ENCODE results near the gene KRTAP5-11. TPM values are rescaled to one million over a fixed set of nuclear protein-coding genes. Genes with fewer than 3 reads are reported as not detected.
"Not testable (repeated sequence)": the region's sequence is repeated elsewhere in the genome, so short reads cannot be mapped to it uniquely, and the experiment has no call there.

KRTAP5-11 gene
- total RNA-seq, 1 experiment from 2014 or later, result not detected

DNA sequence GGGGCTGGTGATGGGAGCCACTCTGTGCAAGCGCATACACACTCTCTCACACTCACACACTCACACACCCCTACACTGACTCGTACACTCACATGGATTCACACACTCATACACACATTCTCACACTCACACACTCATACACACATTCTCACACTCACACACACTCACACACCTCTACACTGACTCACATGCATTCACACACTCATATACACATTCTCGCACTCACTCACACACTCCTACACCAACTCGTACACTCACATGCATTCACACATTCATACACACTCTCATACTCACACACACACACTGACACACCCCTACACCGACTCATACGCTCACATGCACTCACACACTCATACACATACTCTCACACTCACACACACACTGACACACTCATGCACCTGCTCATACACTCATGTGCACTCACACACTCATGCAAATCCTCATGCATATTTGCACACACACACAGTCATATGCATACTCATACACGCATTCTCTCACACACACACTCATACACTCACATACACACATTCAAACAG is 5.1 kb downstream of the KRTAP5-11 start:
- Mint-ChIP-seq H3K27ac (ENCODE audit: unreplicated experiment) (no peak overlapping the region), H3K9me3 (ENCODE audit: unreplicated experiment) (no peaks in the 10 kb centered on the region), H3K27me3 (ENCODE audit: insufficient read depth, unreplicated experiment) (peaks cover 2% of the 10 kb centered on the region), H3K4me3 (ENCODE audit: unreplicated experiment) (no peak overlapping the region), H3K36me3 (ENCODE audit: insufficient read depth, unreplicated experiment) (no peaks in the 10 kb centered on the region), H3K4me1 (ENCODE audit: low read depth, unreplicated experiment) (peaks cover 7% of the 10 kb centered on the region)
- TF ChIP-seq, protein P1, sequence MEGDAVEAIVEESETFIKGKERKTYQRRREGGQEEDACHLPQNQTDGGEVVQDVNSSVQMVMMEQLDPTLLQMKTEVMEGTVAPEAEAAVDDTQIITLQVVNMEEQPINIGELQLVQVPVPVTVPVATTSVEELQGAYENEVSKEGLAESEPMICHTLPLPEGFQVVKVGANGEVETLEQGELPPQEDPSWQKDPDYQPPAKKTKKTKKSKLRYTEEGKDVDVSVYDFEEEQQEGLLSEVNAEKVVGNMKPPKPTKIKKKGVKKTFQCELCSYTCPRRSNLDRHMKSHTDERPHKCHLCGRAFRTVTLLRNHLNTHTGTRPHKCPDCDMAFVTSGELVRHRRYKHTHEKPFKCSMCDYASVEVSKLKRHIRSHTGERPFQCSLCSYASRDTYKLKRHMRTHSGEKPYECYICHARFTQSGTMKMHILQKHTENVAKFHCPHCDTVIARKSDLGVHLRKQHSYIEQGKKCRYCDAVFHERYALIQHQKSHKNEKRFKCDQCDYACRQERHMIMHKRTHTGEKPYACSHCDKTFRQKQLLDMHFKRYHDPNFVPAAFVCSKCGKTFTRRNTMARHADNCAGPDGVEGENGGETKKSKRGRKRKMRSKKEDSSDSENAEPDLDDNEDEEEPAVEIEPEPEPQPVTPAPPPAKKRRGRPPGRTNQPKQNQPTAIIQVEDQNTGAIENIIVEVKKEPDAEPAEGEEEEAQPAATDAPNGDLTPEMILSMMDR (IDR thresholded peaks at IDR 0.05; ENCODE audit: insufficient read depth in 1 of 2, low read depth in 1 of 2, low read length in 1 of 2, severe bottlenecking in 1 of 2, unreplicated experiment in 1 of 2), result no peak
- Histone ChIP-seq H3K27me3 (replicated peaks; ENCODE audit: control insufficient read depth, insufficient read depth, low read length) (no peaks in the 10 kb centered on the region), H3K9me3 (no peaks in the 10 kb centered on the region), H3K36me3 (ENCODE audit: control insufficient read depth, insufficient read depth, low read length) (no peaks in the 10 kb centered on the region), H3K4me3 (ENCODE audit: low read depth, low read length) (no peak overlapping the region), H3K4me1 (peaks cover 19% of the 10 kb centered on the region)
- CTCF ChIA-PET, result no interaction called here
- no TSS peak for BruUV-seq (replicated peaks)
- intact Hi-C loops (cut with micrococcal nuclease; ENCODE audit: unreplicated experiment), result no loop called here
- POLR2A ChIA-PET, result no interaction called here
- DNase-seq, result no peak

DNA sequence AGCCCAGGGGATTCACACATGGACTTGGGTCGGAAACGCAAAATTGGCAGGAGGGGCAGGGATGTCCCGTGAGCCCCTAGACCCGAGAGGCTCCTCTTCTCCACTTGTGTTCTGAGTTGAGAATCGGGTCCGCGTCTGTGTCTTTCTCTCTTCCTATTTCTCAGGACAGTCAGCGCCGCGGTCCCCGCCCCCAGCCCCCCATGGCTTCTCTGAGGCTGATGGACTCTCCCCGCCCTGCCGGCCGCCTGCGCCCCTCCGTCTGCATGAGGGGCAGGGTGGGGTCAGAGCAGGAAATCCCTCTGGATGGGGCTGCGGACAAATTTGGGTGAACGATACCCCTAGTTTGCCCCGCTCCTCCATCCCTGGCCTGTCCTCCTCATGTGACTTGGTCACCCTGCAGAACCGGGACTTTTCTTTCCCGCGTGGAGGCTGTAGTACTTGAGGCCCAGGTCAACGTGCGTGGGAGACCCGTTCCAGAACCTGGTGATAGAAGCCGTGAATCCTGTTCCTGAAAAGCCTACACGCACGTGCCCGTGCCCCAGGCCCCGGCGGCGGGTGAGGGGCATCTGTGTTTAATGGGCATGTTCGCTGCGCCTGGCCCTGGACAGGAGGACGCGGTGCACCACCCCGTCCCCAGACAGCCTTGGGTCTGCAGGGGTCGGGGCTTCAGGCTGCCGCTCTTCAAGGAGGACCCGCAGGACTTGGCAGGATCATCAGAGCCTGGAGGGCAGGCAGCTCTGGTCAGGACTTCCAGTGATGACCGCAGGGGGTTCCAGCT is 5.8 kb downstream of the KRTAP5-11 start:
- intact Hi-C loops (cut with micrococcal nuclease; ENCODE audit: unreplicated experiment); H3K9me3 Mint-ChIP-seq (ENCODE audit: unreplicated experiment); H3K9me3 ChIP-seq; H3K36me3 Mint-ChIP-seq (ENCODE audit: insufficient read depth, unreplicated experiment); H3K27me3 ChIP-seq (replicated peaks; ENCODE audit: control insufficient read depth, insufficient read depth, low read length); H3K4me3 Mint-ChIP-seq (ENCODE audit: unreplicated experiment); H3K27ac Mint-ChIP-seq (ENCODE audit: unreplicated experiment); H3K27me3 Mint-ChIP-seq (ENCODE audit: insufficient read depth, unreplicated experiment); DNase-seq; H3K4me1 Mint-ChIP-seq (ENCODE audit: low read depth, unreplicated experiment); H3K36me3 ChIP-seq (ENCODE audit: control insufficient read depth, insufficient read depth, low read length); POLR2A ChIA-PET; CTCF ChIA-PET; H3K4me3 ChIP-seq (ENCODE audit: low read depth, low read length); BruUV-seq (replicated peaks): not testable (repeated sequence)
- H3K4me1 ChIP-seq, result peaks cover 17% of the 10 kb centered on the region

DNA sequence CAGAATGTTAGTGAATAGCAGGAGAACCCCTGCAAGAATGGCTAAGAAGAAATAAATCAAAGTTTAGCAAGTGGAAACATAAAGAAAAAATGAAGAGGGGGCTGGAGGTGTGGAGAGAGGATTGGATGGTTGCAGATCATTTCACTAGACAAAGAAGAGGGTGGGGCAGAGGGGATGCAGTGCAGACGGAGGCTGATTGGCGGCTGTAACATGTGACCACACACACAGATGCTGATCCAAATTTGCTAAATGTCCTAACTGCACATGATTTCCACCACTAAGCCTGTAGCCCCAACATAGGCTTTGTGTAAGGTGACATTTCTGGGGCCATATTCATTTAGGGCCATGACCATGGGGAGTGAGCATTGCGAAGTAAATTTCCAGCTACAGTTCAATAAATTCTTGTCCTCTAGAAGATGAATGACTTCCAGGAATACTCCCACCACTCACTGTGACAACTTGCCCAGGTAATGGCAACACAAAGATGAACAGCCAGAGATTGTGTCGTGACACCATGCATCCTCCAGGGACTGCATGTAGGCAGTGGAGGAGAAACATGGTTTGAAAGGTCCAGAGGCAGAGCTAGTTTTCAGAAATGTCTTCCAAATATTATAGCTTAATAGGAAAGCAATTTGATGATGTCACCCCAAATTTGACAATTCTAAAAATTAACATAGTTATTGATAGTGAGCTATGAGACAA is 6.8 kb downstream of the KRTAP5-11 start:
- CTCF ChIA-PET, result interaction anchor here (0.5 kb wide), 1 partner anchor 46 kb away, joined by 3 read pairs; no protein-coding TSS in a partner anchor
- H3K4me3 Mint-ChIP-seq (ENCODE audit: unreplicated experiment), result no peak overlapping the region

More for the DNA sequence above, 6.8 kb downstream of the KRTAP5-11 start:
- Histone ChIP-seq H3K36me3 (ENCODE audit: control insufficient read depth, insufficient read depth, low read length) (no peaks in the 10 kb centered on the region), H3K4me3 (ENCODE audit: low read depth, low read length) (no peak overlapping the region), H3K4me1 (peaks cover 18% of the 10 kb centered on the region), H3K9me3 (no peaks in the 10 kb centered on the region), H3K27me3 (replicated peaks; ENCODE audit: control insufficient read depth, insufficient read depth, low read length) (no peaks in the 10 kb centered on the region)
- no peak for DNase-seq
- Mint-ChIP-seq H3K36me3 (ENCODE audit: insufficient read depth, unreplicated experiment) (no peaks in the 10 kb centered on the region), H3K27me3 (ENCODE audit: insufficient read depth, unreplicated experiment) (no peaks in the 10 kb centered on the region), H3K4me1 (ENCODE audit: low read depth, unreplicated experiment) (peaks cover 3% of the 10 kb centered on the region), H3K27ac (ENCODE audit: unreplicated experiment) (no peak overlapping the region), H3K9me3 (ENCODE audit: unreplicated experiment) (no peaks in the 10 kb centered on the region)
- BruUV-seq (replicated peaks), result no TSS peak
- intact Hi-C loops (cut with micrococcal nuclease; ENCODE audit: unreplicated experiment), result no loop called here
- POLR2A ChIA-PET, result no interaction called here
- TF ChIP-seq, protein P1 (IDR thresholded peaks at IDR 0.05; ENCODE audit: insufficient read depth in 1 of 2, low read depth in 1 of 2, low read length in 1 of 2, severe bottlenecking in 1 of 2, unreplicated experiment in 1 of 2), result no peak
